Stomach smooth muscle (tissue), 2 donors: ENCODE results near the gene CEACAM6.

Source experiments
- H3K27ac ChIP-seq: one replicate; pipeline ENCODE4 v1.7.0; 2013; ENCODE audit warnings: mild to moderate bottlenecking, low read length, inconsistent platforms
- H3K27me3 ChIP-seq, 2 donors: one replicate each; pipeline ENCODE4 v1.7.0; 2013; ENCODE audit warnings: low read length in 2 of 2; ENCODE audit not compliant: insufficient read depth in 2 of 2, control insufficient read depth in 1 of 2
- H3K36me3 ChIP-seq, 2 donors: one replicate each; pipeline ENCODE4 v1.7.0; 2013; ENCODE audit warnings: low read length in 2 of 2; ENCODE audit not compliant: control insufficient read depth in 2 of 2, insufficient read depth in 2 of 2
- H3K4me1 ChIP-seq: one replicate; pipeline ENCODE4 v1.7.0; 2013; ENCODE audit warnings: low read length; ENCODE audit not compliant: control insufficient read depth, insufficient read depth
- H3K4me3 ChIP-seq, 2 donors: one replicate each; pipeline ENCODE4 v1.7.0; 2013; ENCODE audit warnings: low read length in 2 of 2
- H3K9ac ChIP-seq, 2 donors: one replicate each; pipeline ENCODE4 v1.7.0; 2013; ENCODE audit warnings: low read length in 2 of 2, mild to moderate bottlenecking in 1 of 2
- H3K9me3 ChIP-seq, 2 donors: one replicate each; pipeline ENCODE4 v1.7.0; 2013; ENCODE audit warnings: low read length in 2 of 2; ENCODE audit not compliant: control insufficient read depth in 2 of 2
- donor health status: healthy.
- donor health status: Pancreatic carcinoma.

CEACAM6 gene

DNA sequence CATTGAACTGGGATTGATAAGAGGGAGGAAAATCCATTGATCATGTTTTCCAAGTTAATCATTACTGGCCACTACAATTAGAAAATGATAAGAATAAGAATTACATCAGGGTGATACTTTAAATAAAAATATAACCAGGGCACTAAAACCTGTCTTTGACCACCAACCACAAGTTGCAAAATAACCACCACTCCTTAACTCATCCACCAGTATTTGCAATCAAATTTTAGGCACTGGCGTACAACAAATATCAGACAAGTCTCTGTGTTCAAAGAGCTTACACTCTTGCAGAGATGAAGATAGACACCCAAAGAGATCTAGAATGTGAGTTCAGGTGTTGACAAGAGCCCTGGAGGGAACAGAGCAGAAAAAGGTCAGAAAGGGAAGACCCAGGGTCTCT is 41.6 kb downstream of the CEACAM6 start:
- H3K4me1 ChIP-seq, result no peaks in the 10 kb centered on the region
- no peaks in the 10 kb centered on the region for H3K9me3 ChIP-seq
- H3K36me3 ChIP-seq, result no peaks in the 10 kb centered on the region
- no peak overlapping the region for H3K27ac ChIP-seq
- H3K9ac ChIP-seq, result no peak overlapping the region
- H3K27me3 ChIP-seq, result peaks cover 10 to 15% of the 10 kb centered on the region in 2 donors
- no peak overlapping the region for H3K4me3 ChIP-seq

- H3K4me3 ChIP-seq, result no peak overlapping the region
- no peaks in the 10 kb centered on the region for H3K9me3 ChIP-seq
- no peaks in the 10 kb centered on the region for H3K36me3 ChIP-seq
- H3K27ac ChIP-seq, result no peak overlapping the region
- no peaks in the 10 kb centered on the region for H3K4me1 ChIP-seq
- H3K9ac ChIP-seq, result no peak overlapping the region
- peaks cover 5 to 7% of the 10 kb centered on the region in 2 donors for H3K27me3 ChIP-seq
These were observed 44.2 kb downstream of the CEACAM6 start for GRCh38 chr19:41799444-41800000.

DNA sequence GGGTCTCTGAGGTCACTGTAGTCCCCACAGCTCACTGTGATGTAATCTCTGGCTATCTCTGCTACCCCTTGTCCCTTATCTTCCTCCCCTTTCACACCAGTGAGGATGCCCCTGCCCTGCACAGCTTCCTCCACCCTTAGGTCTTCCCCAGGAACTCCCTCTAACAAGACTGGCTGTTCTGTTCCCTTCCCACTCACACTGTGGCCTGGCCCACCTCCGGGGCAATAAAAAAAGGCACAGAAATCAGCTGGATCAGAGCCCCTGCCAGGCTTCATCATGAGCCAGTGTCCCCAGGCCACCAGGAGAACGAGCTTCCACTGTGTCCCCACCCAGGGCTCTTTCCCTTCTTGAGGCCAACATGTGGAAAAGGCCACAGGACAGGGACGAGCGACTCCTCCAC is 45.7 kb downstream of the CEACAM6 start:
- Histone ChIP-seq H3K36me3 (no peaks in the 10 kb centered on the region), H3K27me3 (peaks cover 5% of the 10 kb centered on the region in 2 donors), H3K4me3 (no peak overlapping the region), H3K4me1 (no peaks in the 10 kb centered on the region), H3K27ac (no peak overlapping the region), H3K9ac (no peak overlapping the region), H3K9me3 (no peaks in the 10 kb centered on the region)

- H3K4me1 ChIP-seq, result no peaks in the 10 kb centered on the region
- H3K27me3 ChIP-seq, result peaks cover 5% of the 10 kb centered on the region in 2 donors
- H3K4me3 ChIP-seq, result no peak overlapping the region
- H3K27ac ChIP-seq, result no peak overlapping the region
- no peaks in the 10 kb centered on the region for H3K9me3 ChIP-seq
- H3K9ac ChIP-seq, result no peak overlapping the region
- no peaks in the 10 kb centered on the region for H3K36me3 ChIP-seq
These were observed 46.5 kb downstream of the CEACAM6 start for GRCh38 chr19:41801792-41802211.

DNA sequence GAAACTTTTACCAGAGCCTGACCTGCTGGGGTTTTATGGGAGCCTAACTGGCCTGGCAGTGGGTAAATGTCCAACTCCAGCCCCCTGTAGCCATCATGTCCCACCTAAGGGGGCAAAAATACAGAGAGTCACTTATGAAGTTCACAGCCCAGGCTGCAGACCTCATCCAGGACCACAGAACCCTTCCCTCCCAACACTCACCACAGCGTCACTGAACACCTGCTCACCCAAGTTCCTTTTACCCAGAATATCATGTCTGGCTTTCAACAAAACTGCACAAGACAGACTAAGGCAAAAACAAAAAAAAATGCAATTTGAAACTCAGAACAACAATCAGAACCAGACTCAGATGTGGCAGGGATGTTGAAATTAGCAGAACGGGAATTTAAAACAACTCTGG is 47.4 kb downstream of the CEACAM6 start:
- H3K9ac ChIP-seq, result no peak overlapping the region
- H3K27me3 ChIP-seq, result peaks cover 5% of the 10 kb centered on the region in 2 donors
- no peak overlapping the region for H3K4me3 ChIP-seq
- H3K9me3 ChIP-seq, result no peaks in the 10 kb centered on the region
- no peak overlapping the region for H3K27ac ChIP-seq
- no peaks in the 10 kb centered on the region for H3K4me1 ChIP-seq
- H3K36me3 ChIP-seq, result no peaks in the 10 kb centered on the region

GRCh38 chr19:41804336-41804735 is 49.0 kb downstream of the CEACAM6 start:
- no peak overlapping the region for H3K27ac ChIP-seq
- H3K9ac ChIP-seq, result no peak overlapping the region
- no peak overlapping the region for H3K4me3 ChIP-seq
- H3K27me3 ChIP-seq, result peaks cover 5% of the 10 kb centered on the region in 2 donors
- no peaks in the 10 kb centered on the region for H3K36me3 ChIP-seq
- no peaks in the 10 kb centered on the region for H3K9me3 ChIP-seq
- no peaks in the 10 kb centered on the region for H3K4me1 ChIP-seq

DNA sequence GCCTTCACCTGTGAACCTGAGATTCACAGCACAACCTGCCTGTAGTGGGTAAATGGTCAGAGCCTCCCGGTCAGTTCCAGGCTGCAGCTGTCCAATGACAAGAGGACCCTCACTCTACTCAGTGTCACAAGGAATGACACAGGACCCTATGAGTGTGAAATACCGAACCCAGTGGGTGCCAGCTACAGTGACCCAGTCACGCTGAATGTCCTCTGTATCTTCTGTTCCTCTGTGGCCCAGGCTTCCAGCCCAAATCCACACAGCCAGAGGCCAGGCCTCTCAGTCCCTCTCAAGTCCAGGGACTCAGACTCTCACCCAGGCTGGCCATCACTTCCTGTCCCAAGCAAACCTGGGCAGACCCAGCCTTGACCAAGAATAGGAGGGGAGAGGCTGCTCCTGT is 51.8 kb downstream of the CEACAM6 start:
- Histone ChIP-seq H3K27ac (no peak overlapping the region), H3K27me3 (peaks cover 0 to 10% of the 10 kb centered on the region in 2 donors)

GRCh38 chr19:41808663-41809566 is 53.6 kb downstream of the CEACAM6 start:
- Histone ChIP-seq H3K27ac (no peak overlapping the region), H3K27me3 (peaks cover 0 to 10% of the 10 kb centered on the region in 2 donors)

More for the DNA sequence above, 51.8 kb downstream of the CEACAM6 start:
- Histone ChIP-seq H3K4me1 (no peaks in the 10 kb centered on the region), H3K9me3 (no peaks in the 10 kb centered on the region), H3K9ac (no peak overlapping the region), H3K4me3 (no peak overlapping the region), H3K36me3 (no peaks in the 10 kb centered on the region)

DNA sequence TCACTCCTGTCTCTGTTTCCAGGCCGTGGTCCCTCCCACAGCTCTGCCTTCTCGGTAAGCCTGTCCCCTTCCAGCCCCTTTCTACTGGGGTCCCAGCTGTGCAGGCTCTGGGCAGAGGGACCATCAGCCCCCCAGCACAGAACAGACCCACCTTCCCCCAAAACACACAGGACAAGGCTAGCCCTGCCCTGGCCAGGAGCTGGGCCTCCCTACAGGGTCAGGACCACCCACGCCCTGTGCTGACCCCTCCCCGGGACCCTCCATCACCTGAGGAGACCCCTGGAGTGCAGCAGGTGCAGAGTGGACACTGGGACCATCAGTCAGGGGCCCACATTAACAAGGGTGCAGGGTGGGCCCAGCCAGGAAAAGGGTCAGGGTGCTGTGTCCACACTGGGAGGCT is 55.0 kb downstream of the CEACAM6 start:
- Histone ChIP-seq H3K9ac (no peak overlapping the region), H3K27me3 (peaks cover 0 to 10% of the 10 kb centered on the region in 2 donors), H3K9me3 (no peaks in the 10 kb centered on the region), H3K4me3 (no peak overlapping the region), H3K27ac (no peak overlapping the region), H3K4me1 (no peaks in the 10 kb centered on the region), H3K36me3 (no peaks in the 10 kb centered on the region)

More at GRCh38 chr19:41808663-41809566, 53.6 kb downstream of the CEACAM6 start:
- Histone ChIP-seq H3K4me3 (no peak overlapping the region), H3K36me3 (no peaks in the 10 kb centered on the region), H3K4me1 (no peaks in the 10 kb centered on the region), H3K9me3 (no peaks in the 10 kb centered on the region), H3K9ac (no peak overlapping the region)

- no peaks in the 10 kb centered on the region for H3K36me3 ChIP-seq
- H3K9me3 ChIP-seq, result no peaks in the 10 kb centered on the region
- no peaks in the 10 kb centered on the region for H3K4me1 ChIP-seq
- peaks cover 0 to 8% of the 10 kb centered on the region in 2 donors for H3K27me3 ChIP-seq
- no peak overlapping the region for H3K9ac ChIP-seq
- no peak overlapping the region for H3K27ac ChIP-seq
- H3K4me3 ChIP-seq, result no peak overlapping the region
These were observed 55.7 kb downstream of the CEACAM6 start for GRCh38 chr19:41811036-41811435.

DNA sequence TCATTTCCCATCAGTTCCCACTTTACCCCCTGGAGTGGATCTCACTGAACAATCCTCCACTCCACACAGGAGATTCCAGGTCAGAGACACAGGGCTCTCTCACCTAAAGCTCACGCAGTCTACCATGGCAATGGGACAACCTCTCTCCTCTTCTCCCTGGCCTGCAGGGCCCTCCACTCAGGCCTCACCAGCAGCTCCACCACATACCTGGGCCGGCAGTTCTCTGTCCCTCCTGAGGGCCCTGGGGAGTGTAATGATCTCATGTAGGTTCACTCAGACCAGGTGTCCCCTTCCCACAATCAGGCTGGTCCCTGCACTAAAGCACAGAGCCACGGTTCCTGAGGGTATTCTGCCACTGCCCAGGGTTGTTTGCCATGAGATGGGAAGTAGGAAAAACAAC is 56.7 kb downstream of the CEACAM6 start:
- H3K27me3 ChIP-seq, result peaks cover 0 to 8% of the 10 kb centered on the region in 2 donors

More for the DNA sequence above, 56.7 kb downstream of the CEACAM6 start:
- Histone ChIP-seq H3K36me3 (no peaks in the 10 kb centered on the region), H3K9me3 (no peaks in the 10 kb centered on the region), H3K27ac (no peak overlapping the region), H3K4me1 (no peaks in the 10 kb centered on the region), H3K9ac (no peak overlapping the region), H3K4me3 (no peak overlapping the region)
